HepG2 (cell line): ENCODE data around the gene HYAL2. TPM values are rescaled to one million over a fixed set of nuclear protein-coding genes. Genes with fewer than 3 reads are reported as not detected.
A peak's percentile ranks its signal among the peaks of the same experiment; 100 is the strongest.

ENCODE experiments used
- EP300 ChIP-seq, 3 experiments: sonication (generic) in 1 of 3; formaldehyde crosslinking in 1 of 3; IDR thresholded peaks; 2 replicates each; pipeline versions ENCODE4 v1.5.1 to v1.6.1; 2011 to 2020; ENCODE audit warnings: low read depth in 2 of 3, low read length in 2 of 3, borderline replicate concordance in 1 of 3, improper control_type of control experiment in 1 of 3, mild to moderate bottlenecking in 1 of 3, missing genetic modification reagents in 1 of 3, moderate library complexity in 1 of 3
- FOSL2 ChIP-seq: sonication (generic); formaldehyde crosslinking; IDR thresholded peaks from 2 replicates; pipeline ENCODE4 v1.4.0; 2020; ENCODE audit warnings: missing genetic modification reagents
- HMG20B ChIP-seq: conservative IDR thresholded peaks from 2 replicates; pipeline ENCODE4 v1.6.1; 2016; ENCODE audit warnings: missing genetic modification reagents, missing compliant biosample characterization
- KLF16 ChIP-seq, 2 experiments: sonication (generic) in 1 of 2; formaldehyde crosslinking in 1 of 2; IDR thresholded peaks; 2 replicates each; pipeline versions ENCODE4 v1.6.1 to v1.8.0; 2016 to 2023; ENCODE audit warnings: missing genetic modification reagents in 2 of 2, missing compliant biosample characterization in 1 of 2
- PHF20 ChIP-seq: sonication (generic); formaldehyde crosslinking; IDR thresholded peaks from 2 replicates; pipeline ENCODE4 v1.5.0; 2020; ENCODE audit warnings: mild to moderate bottlenecking, missing genetic modification reagents
- POGZ ChIP-seq: sonication (generic); formaldehyde crosslinking; IDR thresholded peaks from 2 replicates; pipeline ENCODE4 v1.4.0; 2020; ENCODE audit warnings: mild to moderate bottlenecking, missing genetic modification reagents
- STAT5B ChIP-seq: sonication (generic); formaldehyde crosslinking; IDR thresholded peaks from 2 replicates; pipeline ENCODE4 v1.4.0; 2020; ENCODE audit warnings: missing genetic modification reagents
- ZKSCAN5 ChIP-seq: sonication (generic); formaldehyde crosslinking; IDR thresholded peaks from 2 replicates; pipeline ENCODE4 v1.5.1; 2020; ENCODE audit warnings: mild to moderate bottlenecking, missing genetic modification reagents
- ZNF362 ChIP-seq: sonication (generic); formaldehyde crosslinking; IDR thresholded peaks from 2 replicates; pipeline ENCODE4 v1.4.0; 2020; ENCODE audit warnings: missing genetic modification reagents, mild to moderate bottlenecking, borderline replicate concordance
- ZNF431 ChIP-seq: sonication (generic); formaldehyde crosslinking; IDR thresholded peaks from 2 replicates; pipeline ENCODE4 v1.9.0; 2022; ENCODE audit warnings: missing genetic modification reagents, low read depth, mild to moderate bottlenecking, borderline replicate concordance
- ZNF530 ChIP-seq: sonication (generic); formaldehyde crosslinking; IDR thresholded peaks from 2 replicates; pipeline ENCODE4 v1.5.0; 2020; ENCODE audit warnings: low read depth, mild to moderate bottlenecking, missing genetic modification reagents
- ZNF687 ChIP-seq: sonication (generic); formaldehyde crosslinking; IDR thresholded peaks from 2 replicates; pipeline ENCODE4 v1.5.1; 2020; ENCODE audit warnings: mild to moderate bottlenecking, missing genetic modification reagents, moderate library complexity
- ZNF724P ChIP-seq: sonication (generic); formaldehyde crosslinking; IDR thresholded peaks from 2 replicates; pipeline ENCODE4 v1.8.0; 2022; ENCODE audit warnings: missing genetic modification reagents, borderline replicate concordance
- ZNF772 ChIP-seq: sonication (generic); formaldehyde crosslinking; IDR thresholded peaks from 2 replicates; pipeline ENCODE4 v1.5.0; 2020; ENCODE audit warnings: mild to moderate bottlenecking, missing genetic modification reagents
- ZNF790 ChIP-seq: sonication (generic); formaldehyde crosslinking; IDR thresholded peaks from 2 replicates; pipeline ENCODE4 v1.8.0; 2022; ENCODE audit warnings: missing genetic modification reagents, mild to moderate bottlenecking, borderline replicate concordance
- ZNF883 ChIP-seq: sonication (generic); formaldehyde crosslinking; IDR thresholded peaks from 2 replicates; pipeline ENCODE4 v1.5.1; 2020; ENCODE audit warnings: mild to moderate bottlenecking, missing genetic modification reagents; ENCODE audit errors: not compliant biosample characterization
- polyA plus RNA-seq, 8 experiments: library from polyadenylated mRNA; depleted of rRNA in 3 of 8; stranded (reverse) in 7 of 8; unstranded in 1 of 8; fragments of >200 nt; fragmentation: Illumina TruSeq in 4 of 8; extraction: Trizol in 4 of 8; gene quantifications; 2 replicates each; pipeline versions ENCODE4 v1.2.1 to v1.2.3, GENCODE V29; 2011 to 2016; ENCODE audit warnings: low read depth in 4 of 8, missing spikeins in 1 of 8, mixed read lengths in 1 of 8; ENCODE audit not compliant: insufficient read depth in 1 of 8
- total RNA-seq, 5 experiments: library from RNA; depleted of rRNA; stranded (reverse); fragments of >200 nt; fragmentation: Illumina TruSeq; extraction: Trizol; gene quantifications; 2 replicates each; pipeline ENCODE4 v1.2.3, GENCODE V29; 2016; ENCODE audit warnings: low read depth in 1 of 5
- TF ChIP-seq, protein P1 (sequence below): IDR thresholded peaks from 2 replicates; pipeline ENCODE4 v1.6.1; 2016; ENCODE audit warnings: missing biosample characterization, missing genetic modification reagents, low read depth
- TF ChIP-seq, protein P2 (sequence below): sonication (generic); formaldehyde crosslinking; IDR thresholded peaks from 2 replicates; pipeline ENCODE4 v1.8.0; 2022; ENCODE audit warnings: mild to moderate bottlenecking, missing genetic modification reagents

Gene HYAL2
- total and polyA plus RNA-seq, 2 of the 13 experiments (the other 11 are each of a cell fraction or from before 2014, with no cell fraction given), result 76.2 to 102 TPM

- TF ChIP-seq ZNF362, result no peak
- no peak for TF ChIP-seq ZNF883 (CRISPR knock-in tag)
- TF ChIP-seq ZNF790 (CRISPR knock-in tag), result no peak
- no peak for TF ChIP-seq ZKSCAN5
- TF ChIP-seq STAT5B (CRISPR knock-in tag), result no peak
- TF ChIP-seq, protein P1, sequence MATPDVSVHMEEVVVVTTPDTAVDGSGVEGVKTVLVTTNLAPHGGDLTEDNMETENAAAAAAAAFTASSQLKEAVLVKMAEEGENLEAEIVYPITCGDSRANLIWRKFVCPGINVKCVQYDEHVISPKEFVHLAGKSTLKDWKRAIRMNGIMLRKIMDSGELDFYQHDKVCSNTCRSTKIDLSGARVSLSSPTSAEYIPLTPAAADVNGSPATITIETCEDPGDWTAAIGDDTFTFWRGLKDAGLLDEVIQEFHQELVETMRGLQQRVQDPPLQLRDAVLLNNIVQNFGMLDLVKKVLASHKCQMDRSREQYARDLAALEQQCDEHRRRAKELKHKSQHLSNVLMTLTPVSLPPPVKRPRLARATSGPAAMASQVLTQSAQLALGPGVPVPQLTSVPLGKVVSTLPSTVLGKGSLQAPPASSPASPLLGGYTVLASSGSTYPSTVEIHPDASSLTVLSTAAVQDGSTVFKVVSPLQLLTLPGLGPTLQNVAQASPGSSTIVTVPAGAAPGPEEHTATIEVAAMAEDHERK (CRISPR knock-in tag), result no peak
- 0 out of 4 replicates have a peak, but pooled peaks of 1 of the 2 experiments have one; percentile 27 for TF ChIP-seq KLF16 (CRISPR knock-in tag; IDR thresholded peaks at IDR 0.05)
- TF ChIP-seq ZNF772, result no peak
- TF ChIP-seq POGZ (CRISPR knock-in tag), result no peak
- peak; percentile 71 for TF ChIP-seq ZNF687
- no peak for TF ChIP-seq ZNF431 (CRISPR knock-in tag)
- TF ChIP-seq HMG20B (CRISPR knock-in tag), result no peak
- no peak for TF ChIP-seq ZNF530 (CRISPR knock-in tag)
- no peak for TF ChIP-seq PHF20 (CRISPR knock-in tag)
- TF ChIP-seq, protein P2, sequence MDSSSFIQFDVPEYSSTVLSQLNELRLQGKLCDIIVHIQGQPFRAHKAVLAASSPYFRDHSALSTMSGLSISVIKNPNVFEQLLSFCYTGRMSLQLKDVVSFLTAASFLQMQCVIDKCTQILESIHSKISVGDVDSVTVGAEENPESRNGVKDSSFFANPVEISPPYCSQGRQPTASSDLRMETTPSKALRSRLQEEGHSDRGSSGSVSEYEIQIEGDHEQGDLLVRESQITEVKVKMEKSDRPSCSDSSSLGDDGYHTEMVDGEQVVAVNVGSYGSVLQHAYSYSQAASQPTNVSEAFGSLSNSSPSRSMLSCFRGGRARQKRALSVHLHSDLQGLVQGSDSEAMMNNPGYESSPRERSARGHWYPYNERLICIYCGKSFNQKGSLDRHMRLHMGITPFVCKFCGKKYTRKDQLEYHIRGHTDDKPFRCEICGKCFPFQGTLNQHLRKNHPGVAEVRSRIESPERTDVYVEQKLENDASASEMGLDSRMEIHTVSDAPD (CRISPR knock-in tag), result no peak
- TF ChIP-seq FOSL2 (CRISPR knock-in tag), result peak; percentile 56; the same call in 1 of the 2 replicates
- 0 out of 2 replicates have a peak, but pooled peaks have one; percentile 62 for TF ChIP-seq ZNF724P (CRISPR knock-in tag)
- peak in 1 of 2 experiments; percentile 86; a peak in 2 of 4 replicates for TF ChIP-seq EP300 (IDR thresholded peaks at IDR 0.05; ENCODE audit: low read depth in 2 of 2, low read length in 2 of 2)
- TF ChIP-seq EP300 (CRISPR knock-in tag; IDR thresholded peaks at IDR 0.05; ENCODE audit: borderline replicate concordance), result peak; percentile 76; the same call in 1 of the 2 replicates
Observed at GRCh38 chr3:50271314-50271936, 51.1 kb downstream of the HYAL2 start (continued).
